D721Med (cell line): ENCODE data around the gene SLC6A8.

ENCODE experiments used
- DNase-seq: peaks from one replicate; pipeline ENCODE4 v3.0.0; 2011; ENCODE audit warnings: low spot score; ENCODE audit not compliant: insufficient read length
- FAIRE-seq: peaks from 2 replicates; lab custom pipeline; 2011; peaks lifted over from hg19 to GRCh38; lab: Jason Lieb, UNC
- CTCF ChIP-seq: IDR thresholded peaks from 2 replicates; pipeline ENCODE4 v1.5.1; 2012; ENCODE audit warnings: mild to moderate bottlenecking, control low read depth; ENCODE audit not compliant: insufficient read depth; ENCODE audit errors: missing control alignments

SLC6A8 gene

GRCh38 chrX:153645921-153646488 lies 41.7 kb upstream of the SLC6A8 start:
- FAIRE-seq: no peak
- DNase-seq: no peak
- TF ChIP-seq CTCF: no peak

DNA sequence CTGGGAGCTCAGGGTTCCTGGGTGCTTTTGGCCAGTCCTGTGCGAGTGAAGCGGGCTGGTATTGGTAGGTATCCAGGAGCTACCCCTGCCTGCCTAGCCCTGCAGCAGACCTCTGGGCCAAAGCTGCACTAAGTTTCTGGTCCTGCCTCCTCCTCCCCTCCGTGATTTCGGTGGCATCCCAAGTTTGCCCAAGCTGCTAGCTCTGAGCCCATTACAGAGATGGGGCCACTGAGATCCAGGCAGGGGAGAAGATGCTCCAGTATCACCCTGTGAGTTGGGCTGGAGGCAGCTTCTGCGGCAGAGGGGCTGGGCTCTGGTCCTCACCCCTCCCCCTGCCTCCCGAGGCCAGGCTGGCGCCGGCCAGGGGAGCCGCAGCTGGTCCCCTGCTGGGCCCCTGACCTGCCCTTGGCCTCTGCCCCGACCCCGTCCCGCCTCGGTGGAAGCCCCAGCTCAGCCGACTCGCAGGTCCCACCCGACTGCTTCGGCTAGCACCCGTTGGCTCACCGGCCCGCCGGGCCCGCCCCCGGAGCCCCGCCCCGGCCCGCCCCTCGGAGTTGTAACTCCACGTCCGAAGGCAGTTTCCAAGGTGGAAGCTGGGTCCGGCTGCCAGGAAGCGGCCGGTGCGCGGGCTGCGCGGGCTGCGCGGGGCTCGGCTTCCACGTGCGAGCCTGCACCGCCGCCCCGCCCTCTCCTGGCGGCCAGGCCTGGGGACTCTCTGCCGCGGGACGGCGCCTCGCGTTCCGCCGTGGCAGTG lies 40.9 kb upstream of the SLC6A8 start, which contains the start of gene DUSP9:
Gene DUSP9, plus strand, starts transcription at position 584 of the 754 bp plus-strand sequence. CDS start 751 bp downstream, outside the sequence.
- no peak for TF ChIP-seq CTCF
- DNase-seq (no peak), FAIRE-seq (no peak)

GRCh38 chrX:153647461-153648357 lies 40.0 kb upstream of the SLC6A8 start:
- FAIRE-seq: no peak
- TF ChIP-seq CTCF: no peak
- no peak for DNase-seq

DNA sequence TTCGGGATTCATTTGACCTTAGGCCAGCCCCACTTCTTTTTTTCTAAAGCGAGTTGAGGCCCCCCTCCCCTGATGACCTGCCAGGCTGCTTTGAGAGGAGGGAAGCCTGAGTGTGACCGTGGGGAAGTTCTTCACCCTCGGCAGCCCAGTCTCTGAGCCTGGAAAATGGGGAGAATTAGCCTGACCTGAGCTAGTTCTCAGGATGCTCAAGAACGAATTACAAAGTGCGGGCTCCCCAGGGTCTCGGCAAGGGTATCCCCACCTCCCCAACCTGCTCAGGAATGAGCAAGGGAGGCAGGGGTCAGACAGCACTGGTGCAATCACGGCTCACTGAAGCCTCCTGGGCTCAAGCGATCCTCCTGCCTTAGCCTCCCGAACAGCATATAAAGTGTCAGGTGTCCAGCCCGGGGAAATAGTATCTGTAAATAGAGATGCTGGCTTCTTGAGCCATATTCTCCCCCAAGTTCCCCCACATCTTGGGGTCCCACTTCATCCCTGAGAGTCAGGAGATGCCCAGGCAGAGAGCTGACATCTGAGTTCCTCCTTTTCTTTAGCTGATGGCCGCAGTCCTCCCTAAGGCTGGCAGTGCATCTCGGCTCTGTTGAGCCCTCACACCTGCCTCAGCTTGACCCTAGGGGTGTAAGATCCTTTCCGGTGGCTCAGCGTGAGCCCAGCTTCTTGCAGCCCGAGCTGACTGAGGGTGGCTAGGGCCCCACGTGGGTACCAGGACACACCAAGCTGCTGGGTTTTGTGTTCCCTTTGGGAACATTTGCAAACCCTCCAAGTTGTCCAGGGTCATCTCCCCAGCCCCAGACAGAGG lies 39.2 kb upstream of the SLC6A8 start:
- no peak for FAIRE-seq
- no peak for TF ChIP-seq CTCF
- no peak for DNase-seq

DNA sequence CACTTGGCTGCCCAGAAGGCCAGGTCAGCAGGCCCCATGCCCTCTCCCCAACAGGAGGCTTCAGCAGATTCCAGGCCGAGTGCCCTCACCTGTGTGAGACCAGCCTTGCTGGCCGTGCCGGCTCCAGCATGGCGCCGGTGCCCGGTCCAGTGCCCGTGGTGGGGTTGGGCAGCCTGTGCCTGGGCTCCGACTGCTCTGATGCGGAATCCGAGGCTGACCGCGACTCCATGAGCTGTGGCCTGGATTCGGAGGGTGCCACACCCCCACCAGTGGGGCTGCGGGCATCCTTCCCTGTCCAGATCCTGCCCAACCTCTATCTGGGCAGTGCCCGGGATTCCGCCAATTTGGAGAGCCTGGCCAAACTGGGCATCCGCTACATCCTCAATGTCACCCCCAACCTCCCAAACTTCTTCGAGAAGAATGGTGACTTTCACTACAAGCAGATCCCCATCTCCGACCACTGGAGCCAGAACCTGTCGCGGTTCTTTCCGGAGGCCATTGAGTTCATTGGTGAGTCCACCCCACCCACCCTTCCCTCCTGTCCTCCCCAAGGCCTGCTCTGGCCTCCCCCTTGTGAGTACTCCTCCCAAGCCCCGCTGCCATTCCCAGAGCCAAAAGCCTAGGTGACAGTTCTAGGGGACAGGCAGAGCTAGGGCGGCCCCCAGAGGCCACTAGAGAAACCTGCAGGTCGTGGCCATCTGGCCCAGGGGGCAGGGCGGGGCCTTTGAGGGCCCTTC lies 38.4 kb upstream of the SLC6A8 start:
- peak; percentile 87 for DNase-seq
- FAIRE-seq: no peak
- TF ChIP-seq CTCF: peak; percentile 45
